ENCODE data around the gene G3BP2.

Gene G3BP2

DNA sequence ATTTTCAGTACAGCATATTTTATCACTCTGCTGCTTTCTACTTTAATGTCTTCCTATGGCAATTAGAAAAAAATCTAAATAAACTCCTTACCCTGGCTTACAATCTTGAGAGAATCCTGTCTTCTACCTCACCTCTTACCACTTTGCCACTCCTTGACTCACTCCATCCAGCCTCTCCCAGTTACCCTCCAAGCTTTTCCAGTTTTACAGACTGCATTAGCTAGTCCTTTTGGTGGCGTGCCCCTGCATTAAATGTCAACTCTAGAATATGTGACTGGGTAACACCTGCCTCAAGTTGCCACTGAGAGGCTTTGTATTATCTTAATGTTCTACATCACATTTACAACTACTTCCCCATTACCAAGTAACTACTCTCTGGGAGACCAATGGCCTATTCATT is 35.4 kb downstream of the G3BP2 start:
- peaks cover 31% of the 10 kb centered on the region for H3K4me1 Mint-ChIP-seq
- H3K36me3 Mint-ChIP-seq (ENCODE audit: low read depth): peaks cover 31% of the 10 kb centered on the region
- no peaks in the 10 kb centered on the region for H3K9me3 Mint-ChIP-seq
- TF ChIP-seq, protein P1, sequence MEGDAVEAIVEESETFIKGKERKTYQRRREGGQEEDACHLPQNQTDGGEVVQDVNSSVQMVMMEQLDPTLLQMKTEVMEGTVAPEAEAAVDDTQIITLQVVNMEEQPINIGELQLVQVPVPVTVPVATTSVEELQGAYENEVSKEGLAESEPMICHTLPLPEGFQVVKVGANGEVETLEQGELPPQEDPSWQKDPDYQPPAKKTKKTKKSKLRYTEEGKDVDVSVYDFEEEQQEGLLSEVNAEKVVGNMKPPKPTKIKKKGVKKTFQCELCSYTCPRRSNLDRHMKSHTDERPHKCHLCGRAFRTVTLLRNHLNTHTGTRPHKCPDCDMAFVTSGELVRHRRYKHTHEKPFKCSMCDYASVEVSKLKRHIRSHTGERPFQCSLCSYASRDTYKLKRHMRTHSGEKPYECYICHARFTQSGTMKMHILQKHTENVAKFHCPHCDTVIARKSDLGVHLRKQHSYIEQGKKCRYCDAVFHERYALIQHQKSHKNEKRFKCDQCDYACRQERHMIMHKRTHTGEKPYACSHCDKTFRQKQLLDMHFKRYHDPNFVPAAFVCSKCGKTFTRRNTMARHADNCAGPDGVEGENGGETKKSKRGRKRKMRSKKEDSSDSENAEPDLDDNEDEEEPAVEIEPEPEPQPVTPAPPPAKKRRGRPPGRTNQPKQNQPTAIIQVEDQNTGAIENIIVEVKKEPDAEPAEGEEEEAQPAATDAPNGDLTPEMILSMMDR (IDR thresholded peaks at IDR 0.05): no peak
- H3K27ac Mint-ChIP-seq: no peak overlapping the region
- DNase-seq: no peak
- H3K27me3 Mint-ChIP-seq (ENCODE audit: low read depth, poor library complexity): no peaks in the 10 kb centered on the region
- no peak overlapping the region for H3K4me3 Mint-ChIP-seq

GRCh38 chr4:75637176-75637575 is 36.0 kb downstream of the G3BP2 start:
- Mint-ChIP-seq H3K4me3 (no peak overlapping the region), H3K27ac (no peak overlapping the region), H3K9me3 (no peaks in the 10 kb centered on the region), H3K27me3 (ENCODE audit: low read depth, poor library complexity) (no peaks in the 10 kb centered on the region), H3K36me3 (ENCODE audit: low read depth) (peaks cover 27% of the 10 kb centered on the region), H3K4me1 (peaks cover 31% of the 10 kb centered on the region)
- TF ChIP-seq, protein P1 (IDR thresholded peaks at IDR 0.05): no peak
- DNase-seq: peak; percentile 40

- DNase-seq: no peak
- Mint-ChIP-seq H3K36me3 (ENCODE audit: low read depth) (peaks cover 10% of the 10 kb centered on the region), H3K9me3 (no peaks in the 10 kb centered on the region), H3K27ac (no peak overlapping the region), H3K4me1 (peaks cover 43% of the 10 kb centered on the region), H3K27me3 (ENCODE audit: low read depth, poor library complexity) (peaks cover 10% of the 10 kb centered on the region), H3K4me3 (no peak overlapping the region)
- TF ChIP-seq, protein P1 (IDR thresholded peaks at IDR 0.05): no peak
Observed at GRCh38 chr4:75634951-75635350, 38.3 kb downstream of the G3BP2 start.

DNA sequence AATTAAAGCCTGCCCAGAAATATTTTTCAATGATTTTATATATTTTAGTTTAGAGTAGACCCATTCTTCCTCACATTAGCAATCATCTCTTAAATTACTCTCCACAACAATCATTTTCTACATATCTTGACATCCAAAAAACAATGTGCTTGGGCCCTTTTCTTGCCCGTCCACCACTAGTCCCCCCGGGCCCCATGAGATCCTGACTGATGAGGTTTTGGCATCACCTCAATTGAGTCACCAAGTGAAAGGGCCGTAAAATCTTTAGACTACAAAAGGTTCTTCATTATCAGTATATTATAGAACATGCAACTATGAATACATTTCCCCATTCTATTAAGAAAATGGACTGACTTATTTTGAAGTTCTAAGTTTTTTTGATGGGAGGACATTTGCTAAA is 38.9 kb downstream of the G3BP2 start:
- TF ChIP-seq, protein P1 (IDR thresholded peaks at IDR 0.05): no peak
- DNase-seq: no peak
- no peak overlapping the region for H3K4me3 Mint-ChIP-seq
- H3K4me1 Mint-ChIP-seq: peaks cover 43% of the 10 kb centered on the region
- no peak overlapping the region for H3K27ac Mint-ChIP-seq
- no peaks in the 10 kb centered on the region for H3K9me3 Mint-ChIP-seq
- H3K27me3 Mint-ChIP-seq (ENCODE audit: low read depth, poor library complexity): peaks cover 11% of the 10 kb centered on the region
- H3K36me3 Mint-ChIP-seq (ENCODE audit: low read depth): peaks cover 5% of the 10 kb centered on the region

GRCh38 chr4:75633846-75634245 is 39.4 kb downstream of the G3BP2 start:
- no peak for DNase-seq
- H3K27ac Mint-ChIP-seq: no peak overlapping the region
- no peak overlapping the region for H3K4me3 Mint-ChIP-seq
- H3K36me3 Mint-ChIP-seq (ENCODE audit: low read depth): peaks cover 1% of the 10 kb centered on the region
- peaks cover 11% of the 10 kb centered on the region for H3K27me3 Mint-ChIP-seq (ENCODE audit: low read depth, poor library complexity)
- no peaks in the 10 kb centered on the region for H3K9me3 Mint-ChIP-seq
- H3K4me1 Mint-ChIP-seq: peaks cover 39% of the 10 kb centered on the region
- TF ChIP-seq, protein P1 (IDR thresholded peaks at IDR 0.05): no peak

DNA sequence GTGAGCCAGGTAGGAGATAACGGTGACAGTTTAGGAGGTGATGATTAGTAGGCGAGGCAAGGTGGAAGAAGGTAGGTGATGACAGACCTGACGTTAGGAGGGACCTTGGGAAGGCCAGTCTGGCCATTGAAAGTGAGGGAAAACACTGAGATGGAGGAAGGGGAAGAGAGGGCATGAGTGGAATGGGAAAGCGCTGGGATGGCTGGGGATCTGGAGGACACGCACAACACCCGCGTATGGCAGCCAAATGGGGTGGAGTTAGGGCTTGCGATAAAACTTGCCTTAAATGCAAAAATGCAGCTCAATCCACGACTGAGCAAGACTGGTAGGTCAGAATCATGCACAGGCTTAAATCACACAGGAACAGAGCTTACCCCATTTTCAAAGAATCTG is 42.3 kb downstream of the G3BP2 start:
- peak; percentile 3 for DNase-seq
- Mint-ChIP-seq H3K27me3 (ENCODE audit: low read depth, poor library complexity) (peaks cover 20% of the 10 kb centered on the region), H3K36me3 (ENCODE audit: low read depth) (no peaks in the 10 kb centered on the region), H3K4me3 (peak overlapping the region; percentile 85), H3K4me1 (peaks cover 16% of the 10 kb centered on the region), H3K9me3 (no peaks in the 10 kb centered on the region), H3K27ac (no peak overlapping the region)
- TF ChIP-seq, protein P1 (IDR thresholded peaks at IDR 0.05): no peak

Measured in nephron progenitor cell (in vitro differentiated cells).